GM12873 (cell line): ENCODE data around the gene CAMK2A.

Experiments
- CTCF ChIP-seq: IDR thresholded peaks from 2 replicates; pipeline ENCODE4 v1.5.1; 2012; ENCODE audit warnings: low read depth, mild to moderate bottlenecking, moderate library complexity, low read length, control low read depth; ENCODE audit not compliant: insufficient read depth; ENCODE audit errors: missing control alignments

The CAMK2A gene

GRCh38 chr5:150264667-150265603 is 24.6 kb downstream of the CAMK2A start:
- TF ChIP-seq CTCF, result no peak

GRCh38 chr5:150263801-150264621 is 25.6 kb downstream of the CAMK2A start:
- no peak for TF ChIP-seq CTCF

DNA sequence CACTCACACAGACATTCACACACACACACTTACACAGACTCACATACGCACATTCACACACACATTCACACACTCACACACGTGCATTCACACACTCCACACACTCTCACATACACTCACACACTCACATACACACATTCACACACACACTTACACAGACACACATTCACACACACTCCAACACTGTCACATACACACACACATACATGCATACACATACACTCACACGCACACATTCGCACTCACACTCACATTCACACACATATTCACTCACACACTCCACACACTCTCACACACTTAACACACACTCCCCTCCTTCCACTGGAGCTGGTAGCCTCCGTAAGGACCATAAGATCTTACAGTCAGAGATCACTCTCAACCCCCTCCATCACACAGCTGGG is 26.2 kb downstream of the CAMK2A start:
- TF ChIP-seq CTCF, result no peak

- no peak for TF ChIP-seq CTCF
Observed at GRCh38 chr5:150262502-150262901, 27.1 kb downstream of the CAMK2A start.

DNA sequence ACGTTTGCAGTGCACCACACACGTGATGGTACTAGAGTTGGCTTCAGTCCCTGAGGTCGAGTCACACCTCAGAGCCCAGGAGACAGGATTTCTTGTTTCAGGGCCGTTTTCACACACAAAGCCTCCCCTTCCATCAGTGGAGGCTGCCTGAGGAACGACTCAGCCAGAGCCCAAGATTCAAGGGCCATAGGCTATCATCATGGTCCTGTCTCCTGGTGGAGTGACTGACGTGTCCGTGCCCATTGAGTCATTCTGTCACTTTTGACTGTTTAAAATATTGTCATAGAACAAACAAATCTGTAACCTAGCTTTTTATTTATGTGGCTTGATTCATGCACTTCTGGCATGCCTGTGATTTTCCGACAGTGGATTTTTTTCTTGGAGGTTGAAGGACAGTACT is 28.3 kb downstream of the CAMK2A start:
- TF ChIP-seq CTCF, result no peak

GRCh38 chr5:150258130-150258529 is 31.4 kb downstream of the CAMK2A start:
- no peak for TF ChIP-seq CTCF

GRCh38 chr5:150257424-150257823 is 32.1 kb downstream of the CAMK2A start:
- no peak for TF ChIP-seq CTCF
